CD1c-positive myeloid dendritic cell (primary cell): Measurements from ENCODE around the gene AGRP.

Experiments
- DNase-seq: peaks from one replicate; pipeline ENCODE4 v3.0.0-alpha.2; 2016; ENCODE audit errors: extremely low spot score

The AGRP gene

DNA sequence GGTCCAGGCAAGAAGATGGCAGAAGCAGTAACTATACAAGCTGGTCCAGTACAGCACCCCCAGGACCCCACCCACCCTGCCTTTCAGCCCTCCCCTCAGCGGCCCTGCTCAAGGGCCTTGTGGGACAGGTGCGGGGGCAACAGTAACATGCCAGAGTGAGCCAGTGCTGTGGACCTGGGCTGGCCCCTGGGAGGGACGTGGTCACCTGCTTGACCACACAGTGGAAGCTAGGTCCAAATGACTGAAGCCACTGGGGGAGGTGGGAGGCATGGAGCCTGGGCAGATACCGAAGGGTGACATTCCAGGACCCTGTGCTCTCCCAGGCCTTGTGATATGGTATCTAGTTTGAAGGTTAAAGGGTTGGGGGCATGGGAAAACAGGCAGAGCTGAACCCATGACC is 19.7 kb downstream of the AGRP start:
- no peak for DNase-seq

DNA sequence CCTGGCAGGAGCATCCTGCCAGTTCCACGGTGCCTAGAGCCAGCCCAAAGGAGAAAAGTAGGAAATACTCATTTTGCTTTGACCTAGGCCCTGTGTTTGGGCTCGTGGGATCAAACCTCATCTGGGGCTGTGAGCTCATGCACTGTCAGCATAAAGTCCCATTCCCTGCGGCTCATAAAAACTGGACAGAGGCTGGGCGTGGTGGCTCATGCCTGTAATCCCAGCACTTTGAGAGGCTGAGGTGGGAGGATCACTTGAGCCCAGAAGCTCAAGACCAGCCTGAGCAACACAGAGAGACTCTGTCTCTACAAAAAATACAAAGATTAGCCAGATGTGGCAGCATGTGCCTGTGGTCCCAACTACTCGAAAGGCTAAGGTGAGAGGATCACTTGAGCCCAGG is 20.3 kb downstream of the AGRP start:
- DNase-seq = no peak

DNA sequence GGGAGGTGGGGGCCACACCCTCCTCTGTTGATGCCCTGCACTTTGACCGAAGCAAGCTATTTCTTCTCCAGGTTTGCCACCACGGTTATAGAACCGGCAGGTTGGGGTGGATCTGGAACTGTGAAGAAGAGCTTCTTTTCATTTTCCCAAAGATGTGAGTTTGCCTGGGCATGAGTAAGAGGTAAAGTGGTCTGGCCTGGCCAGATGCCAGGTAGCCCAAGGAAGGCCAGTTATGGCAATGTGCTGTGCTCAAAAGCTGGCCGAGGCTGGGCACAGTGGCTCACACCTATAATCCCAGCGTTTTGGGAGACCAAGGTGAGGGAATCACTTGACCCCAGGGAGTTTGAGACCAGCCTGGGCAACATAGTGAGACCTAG is 21.1 kb downstream of the AGRP start:
- DNase-seq = no peak

DNA sequence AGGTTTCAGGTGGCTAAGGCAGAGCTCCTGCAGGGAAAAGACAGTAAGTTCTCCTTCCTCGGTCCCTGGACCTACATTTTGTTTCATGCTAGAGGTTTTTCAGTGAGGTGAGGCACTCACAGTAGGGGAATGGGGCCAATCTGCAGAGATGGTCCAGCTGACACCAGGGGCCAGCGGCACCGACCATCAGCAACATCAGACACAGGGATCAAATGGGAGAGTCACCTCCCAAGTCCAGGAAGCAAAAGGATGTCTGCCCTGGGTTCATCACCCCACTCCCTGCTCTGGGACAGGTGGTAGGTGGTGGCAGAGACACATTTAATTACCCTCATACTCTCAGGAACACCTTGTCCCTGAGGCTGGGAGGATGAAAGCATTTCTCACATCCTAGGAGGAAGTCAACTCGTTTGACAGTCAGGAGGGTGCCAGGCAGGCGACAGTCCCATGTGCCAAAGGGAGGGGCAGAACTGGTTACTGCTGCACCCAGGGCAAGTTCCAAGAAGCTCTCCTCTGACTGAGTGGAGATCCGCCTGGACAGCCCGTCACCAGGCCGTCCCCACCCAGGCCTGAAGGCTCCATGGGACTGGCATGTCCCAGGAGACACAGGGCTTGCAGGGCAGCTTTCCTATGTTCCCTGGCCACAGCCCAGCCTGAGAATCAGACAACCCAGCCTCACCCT is 21.6 kb downstream of the AGRP start:
- no peak for DNase-seq

DNA sequence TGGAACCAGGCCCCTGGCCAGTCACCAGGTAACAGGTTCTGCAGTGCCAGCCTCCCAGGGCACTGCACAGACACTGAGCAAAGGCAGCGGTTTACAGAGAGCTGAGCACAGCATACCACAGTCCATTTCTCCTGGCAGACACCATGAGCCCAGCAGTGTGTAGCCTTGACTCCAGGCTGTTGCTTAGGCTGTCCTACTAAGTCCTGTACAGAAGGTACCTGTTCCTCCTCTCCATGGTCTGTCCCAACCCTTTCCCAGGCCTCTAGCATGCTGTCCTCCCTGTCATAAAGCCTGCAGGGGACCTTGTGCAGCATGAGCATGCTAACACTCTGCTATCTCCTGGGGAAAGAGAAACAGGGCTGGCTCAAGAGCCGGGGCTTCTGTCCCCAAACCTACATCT is 22.4 kb downstream of the AGRP start:
- DNase-seq = no peak

DNA sequence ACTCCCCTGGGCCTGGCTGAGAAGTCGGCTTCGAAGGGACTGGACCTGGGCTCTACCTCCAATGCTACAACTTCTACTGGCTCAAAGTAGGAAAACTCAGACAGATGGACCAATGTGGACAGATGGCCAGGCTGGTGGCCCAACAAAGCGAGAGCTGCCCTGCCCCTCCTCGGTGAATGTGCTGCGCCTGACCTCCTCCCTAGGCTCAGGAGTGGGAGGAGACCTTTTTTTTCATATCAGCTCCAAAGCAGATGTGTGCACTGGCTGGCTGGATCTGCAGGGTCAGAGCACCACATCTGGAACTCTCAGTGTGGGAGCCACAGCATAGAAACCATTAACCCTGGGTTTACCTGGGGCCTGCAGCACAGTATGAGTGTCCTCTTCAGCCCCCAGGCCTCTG is 23.2 kb downstream of the AGRP start:
- no peak for DNase-seq

DNA sequence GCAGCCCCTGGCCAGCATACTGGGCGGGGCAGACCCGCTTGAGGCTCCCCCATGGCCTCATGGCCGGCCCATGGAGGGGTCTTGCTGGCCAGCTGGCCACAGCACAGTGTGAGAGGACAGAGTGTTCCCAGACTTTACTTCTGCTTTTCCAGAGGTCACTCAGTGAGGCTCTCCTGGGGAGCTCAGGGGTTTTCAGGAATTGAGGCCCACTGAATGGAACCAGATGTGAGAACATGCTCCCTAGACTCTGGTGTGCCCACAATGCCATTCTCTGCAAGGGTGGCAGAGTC is 23.5 kb downstream of the AGRP start:
- no peak for DNase-seq

DNA sequence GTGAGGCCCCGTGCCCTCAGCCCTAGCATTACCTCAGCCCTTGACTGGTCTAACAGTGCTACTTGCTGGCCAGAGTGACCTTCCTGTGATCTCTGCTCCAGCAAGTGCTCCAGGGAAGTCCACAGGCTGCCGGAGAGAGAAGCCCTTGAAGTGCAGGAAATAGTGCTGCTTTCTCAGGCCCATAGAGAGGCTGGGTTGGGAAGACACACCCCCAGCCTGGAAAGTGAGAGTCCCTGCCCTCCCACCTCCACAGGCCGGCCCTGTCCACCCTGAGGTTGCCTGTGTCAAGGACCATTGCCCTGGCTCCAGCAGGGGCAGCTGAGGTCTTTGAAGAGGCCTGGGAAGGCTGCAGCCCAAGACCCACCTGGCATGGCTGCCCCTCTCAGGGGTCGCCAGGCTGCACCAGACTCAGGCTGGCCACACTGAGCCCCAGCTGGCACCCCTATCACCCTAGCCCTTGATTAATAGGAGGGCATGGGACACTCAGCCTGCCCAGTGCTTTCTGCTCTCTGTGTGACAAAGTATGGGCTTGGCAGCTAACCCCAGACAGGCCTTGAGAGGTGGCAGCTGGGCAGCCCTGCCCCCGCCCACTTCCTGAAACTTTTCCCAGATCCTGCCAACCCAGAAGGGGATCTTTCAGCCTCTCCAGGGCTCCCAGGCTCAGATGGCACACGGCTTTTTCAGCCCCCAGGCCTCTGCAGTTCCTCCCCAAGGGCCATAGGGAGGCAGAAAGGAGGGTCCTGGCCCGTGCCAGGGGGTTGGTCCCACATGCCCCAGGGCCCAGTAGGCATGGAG is 24.1 kb downstream of the AGRP start:
- no peak for DNase-seq

DNA sequence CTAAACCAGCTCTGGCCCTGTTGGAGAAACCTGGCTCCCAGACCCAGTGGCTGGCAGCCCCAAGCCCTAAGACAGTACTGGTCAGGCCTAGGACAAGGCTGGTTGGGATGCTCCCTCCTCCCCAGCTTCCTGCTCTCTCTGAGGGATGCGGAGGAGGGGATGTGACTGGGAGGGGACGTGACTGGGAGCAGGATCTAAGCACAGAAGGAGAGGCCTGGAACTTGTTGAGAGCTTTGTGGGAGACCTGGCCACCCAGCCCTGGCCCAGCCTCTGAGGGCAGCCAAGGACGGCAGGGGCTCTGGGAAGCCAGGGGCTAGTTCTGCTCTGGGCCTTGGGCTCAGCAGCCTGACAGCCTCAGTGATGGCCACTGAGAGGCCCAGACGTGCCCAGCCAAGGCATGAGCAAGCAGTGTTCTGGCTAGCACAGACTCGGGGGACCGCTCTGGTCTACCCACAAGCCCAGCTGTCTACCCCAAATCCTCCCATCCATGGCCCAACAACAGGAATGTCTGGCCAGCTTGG is 25.2 kb downstream of the AGRP start:
- no peak for DNase-seq

DNA sequence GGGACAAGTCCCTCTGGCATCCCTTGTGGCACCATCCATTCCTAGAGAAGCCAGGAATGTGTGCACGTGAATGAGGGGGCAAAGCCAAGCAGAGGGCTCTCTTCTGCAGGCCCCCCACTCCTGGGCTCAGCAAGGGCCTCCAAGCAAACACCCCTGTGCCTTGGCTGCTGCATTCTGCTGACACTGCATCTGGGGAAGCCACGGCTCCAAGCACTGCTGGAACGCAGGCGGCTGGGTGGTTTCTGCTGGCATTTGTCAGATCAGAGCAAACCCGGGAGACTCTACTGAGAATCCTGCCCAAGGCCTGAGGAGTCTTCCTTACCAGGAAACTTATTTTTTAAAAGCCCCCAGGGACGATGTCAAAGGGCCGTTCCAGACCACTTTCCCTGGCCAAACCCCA is 25.7 kb downstream of the AGRP start:
- DNase-seq = no peak

DNA sequence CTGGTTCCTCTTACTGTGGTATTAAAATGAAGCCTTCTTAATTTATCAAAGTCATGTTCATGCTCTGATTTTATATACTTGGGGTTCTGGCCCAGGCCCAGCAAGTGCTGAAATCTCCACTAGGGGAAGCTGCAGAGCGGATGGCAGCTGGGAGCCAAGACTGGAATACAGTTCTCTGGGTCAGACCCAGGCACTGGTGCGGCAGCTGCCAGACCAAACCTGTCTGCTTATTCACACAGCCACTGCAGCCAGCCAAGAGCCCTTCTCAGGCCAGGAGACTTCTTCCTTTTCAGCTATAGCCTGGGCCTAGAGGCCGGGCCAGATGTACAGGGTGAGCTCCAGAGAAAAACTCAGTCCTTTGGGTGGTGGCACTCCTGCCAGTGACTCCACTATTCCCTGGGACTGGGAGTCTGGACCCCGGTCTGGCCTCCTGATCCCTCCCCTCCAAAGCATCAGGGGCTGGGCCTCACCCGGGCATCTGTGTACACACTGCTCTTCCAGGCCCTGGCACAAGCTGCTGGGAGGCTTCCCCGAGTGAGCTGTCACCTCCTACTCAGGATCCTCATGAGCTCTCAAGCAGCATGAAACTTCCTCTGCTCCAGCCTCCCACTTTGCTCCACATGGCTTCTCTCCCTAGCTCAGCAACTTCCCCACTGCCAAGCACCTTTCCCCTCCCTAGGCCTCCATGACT is 26.8 kb downstream of the AGRP start:
- DNase-seq = peak; percentile 60

DNA sequence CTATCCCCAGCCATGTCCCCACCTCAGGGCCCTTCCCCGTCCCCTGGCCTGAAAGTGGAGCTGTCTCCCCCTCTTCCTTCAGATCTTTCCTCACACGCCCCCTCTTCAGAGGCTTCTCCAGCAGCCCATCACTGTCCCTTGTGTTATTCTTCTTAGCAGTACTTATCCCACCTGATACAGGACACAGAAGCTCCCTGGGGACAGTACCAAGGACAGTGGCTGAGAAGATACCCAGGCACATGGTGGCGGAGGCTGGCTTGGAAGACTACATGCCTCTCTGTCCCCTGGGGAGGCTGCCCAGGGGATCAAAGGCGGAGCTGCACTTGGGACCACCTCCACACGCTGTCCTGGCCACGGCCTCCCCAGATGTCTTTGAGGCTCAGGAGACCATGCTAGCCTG is 28.5 kb downstream of the AGRP start:
- no peak for DNase-seq

DNA sequence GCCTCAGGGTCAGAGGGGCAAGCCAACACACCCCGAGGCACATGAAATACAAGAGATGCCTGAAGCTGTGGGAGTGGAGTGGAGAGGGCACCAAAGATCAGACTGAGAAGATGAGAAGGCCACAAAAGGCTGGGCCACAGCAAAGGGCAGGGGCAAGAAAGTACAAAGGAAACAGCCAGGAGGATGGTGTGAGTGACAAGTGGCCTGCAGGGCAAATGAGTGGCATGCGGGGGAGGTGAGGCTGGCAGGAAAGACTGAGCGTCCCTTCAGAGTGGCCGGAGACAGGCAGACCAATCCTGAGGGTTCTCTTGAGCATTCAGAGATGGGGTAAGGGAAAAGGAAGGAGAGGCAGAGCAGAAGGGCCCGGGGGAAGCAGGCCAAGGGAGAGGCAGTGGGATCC is 29.2 kb downstream of the AGRP start:
- DNase-seq = no peak

DNA sequence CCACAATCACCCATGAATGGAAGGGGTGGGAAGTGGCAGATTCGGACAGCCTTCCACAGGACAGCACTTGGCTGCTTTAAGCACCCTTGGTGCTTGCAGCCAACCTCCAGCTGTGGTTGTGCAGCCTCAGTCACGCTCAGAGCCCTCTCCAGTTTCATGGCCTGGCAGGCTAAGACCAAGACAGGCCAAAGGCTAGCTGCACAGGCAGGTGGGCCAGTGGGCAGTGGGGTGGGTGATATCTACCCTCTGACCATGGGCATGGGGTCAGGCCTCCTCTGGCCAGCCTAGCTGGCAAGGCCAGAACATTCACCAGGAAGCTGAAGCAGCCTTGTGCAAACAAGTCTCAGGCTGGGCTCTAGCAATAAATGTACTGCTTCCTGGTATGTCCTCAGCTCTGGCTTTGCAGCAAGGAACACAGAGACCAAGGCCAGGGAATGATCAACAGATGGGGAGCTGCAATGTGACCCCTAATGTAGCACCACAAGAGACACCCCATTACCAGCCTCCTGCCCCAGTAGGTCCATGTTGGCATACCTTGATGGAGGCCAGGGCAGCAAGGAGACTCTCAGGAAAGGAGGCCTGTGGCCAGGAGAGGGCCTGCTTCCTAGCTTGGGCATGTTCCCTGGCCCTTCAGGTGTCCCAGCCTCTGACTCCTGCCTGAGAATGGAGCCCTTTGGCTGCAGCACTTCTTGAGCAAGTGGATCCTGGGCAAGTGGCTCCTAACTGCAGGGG is 31.5 kb downstream of the AGRP start:
- DNase-seq = no peak

DNA sequence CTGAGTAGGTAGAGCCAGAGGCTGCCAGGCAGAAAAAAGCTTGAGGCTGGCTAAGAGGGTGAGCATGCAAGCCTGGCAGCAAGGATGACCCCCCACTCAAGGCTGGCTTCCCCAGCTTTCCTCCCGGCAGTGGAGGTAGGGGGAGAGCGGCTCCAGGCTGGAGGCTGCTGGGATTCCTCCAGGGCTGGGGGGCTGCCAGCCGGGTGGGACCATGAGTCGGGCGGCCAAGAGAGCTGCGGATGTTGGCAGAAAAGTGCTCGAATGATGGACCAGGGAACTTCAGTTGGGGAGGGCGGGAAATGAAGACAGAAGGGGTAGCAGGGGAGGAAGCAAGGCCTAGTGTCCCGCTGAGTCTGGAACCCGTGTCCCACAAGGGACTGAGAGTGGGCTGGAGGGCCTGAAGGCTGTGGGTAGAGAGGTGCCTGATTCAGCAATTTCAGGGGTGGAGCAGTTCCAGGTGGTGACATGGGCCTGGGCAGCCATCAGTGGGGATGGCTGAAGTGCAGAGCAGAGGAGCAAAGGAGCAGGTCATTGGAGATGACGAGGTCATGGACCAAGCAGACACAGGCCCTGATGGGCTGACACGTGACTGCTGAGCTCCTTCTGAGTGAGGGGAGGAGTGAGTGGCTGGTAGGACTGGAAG is 32.2 kb downstream of the AGRP start:
- no peak for DNase-seq

DNA sequence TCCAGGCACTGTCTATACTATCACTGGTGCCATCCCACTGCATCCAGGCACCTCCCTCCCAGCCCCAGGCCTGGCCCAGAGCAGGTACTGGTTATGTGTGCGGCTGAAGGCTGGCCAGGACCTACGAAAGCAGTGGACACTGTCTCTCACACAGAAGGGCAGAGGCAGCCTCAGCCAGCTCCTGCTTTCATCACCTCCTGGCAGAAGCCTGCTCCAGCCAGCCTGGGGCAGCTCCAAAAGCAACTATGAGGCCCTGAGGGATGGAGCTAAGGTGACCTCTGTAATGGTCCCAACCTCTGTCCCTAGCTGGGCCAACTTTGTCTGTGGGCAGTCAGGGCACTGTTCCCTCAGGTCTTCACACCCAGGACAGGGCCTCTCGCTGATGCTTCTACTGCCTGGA is 33.6 kb downstream of the AGRP start:
- DNase-seq = no peak

DNA sequence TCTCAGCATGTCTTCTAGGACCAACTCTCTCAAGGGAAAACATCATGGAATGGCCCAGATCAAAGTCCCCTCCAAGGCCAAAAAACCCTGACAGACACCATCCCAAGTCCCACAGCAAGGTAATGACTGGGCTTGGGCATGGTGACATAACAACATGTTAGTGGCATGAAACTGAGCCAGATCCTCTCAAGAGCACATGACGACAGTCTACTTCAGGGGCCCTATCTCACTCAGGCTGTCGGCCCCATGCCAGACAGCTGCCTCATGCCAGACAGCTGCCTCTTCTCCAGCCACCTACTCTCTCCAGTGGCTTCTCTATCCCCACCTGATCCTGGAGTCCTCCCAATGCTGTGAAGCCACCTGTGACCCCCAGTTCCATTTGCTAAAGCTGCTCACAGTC is 34.0 kb downstream of the AGRP start:
- no peak for DNase-seq

DNA sequence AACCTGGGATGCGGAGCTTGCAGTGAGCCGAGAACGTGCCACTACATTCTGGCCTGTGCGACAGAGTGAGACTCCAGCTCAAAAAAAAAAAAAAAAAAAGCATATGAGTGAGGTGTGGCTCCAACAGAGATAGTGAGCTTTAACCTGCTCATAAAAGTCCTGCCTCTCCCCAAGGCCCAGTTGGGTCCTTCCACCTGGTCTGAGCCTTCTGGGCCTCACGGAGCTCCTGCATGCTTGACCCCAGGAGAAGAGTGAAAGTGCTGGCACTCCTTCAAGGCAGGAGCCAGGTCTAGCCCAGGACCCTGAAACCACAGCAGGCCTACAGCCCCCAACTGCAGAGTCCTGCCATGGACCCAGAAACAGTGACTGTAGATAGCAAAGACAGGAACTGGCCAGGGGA is 34.8 kb downstream of the AGRP start:
- no peak for DNase-seq

DNA sequence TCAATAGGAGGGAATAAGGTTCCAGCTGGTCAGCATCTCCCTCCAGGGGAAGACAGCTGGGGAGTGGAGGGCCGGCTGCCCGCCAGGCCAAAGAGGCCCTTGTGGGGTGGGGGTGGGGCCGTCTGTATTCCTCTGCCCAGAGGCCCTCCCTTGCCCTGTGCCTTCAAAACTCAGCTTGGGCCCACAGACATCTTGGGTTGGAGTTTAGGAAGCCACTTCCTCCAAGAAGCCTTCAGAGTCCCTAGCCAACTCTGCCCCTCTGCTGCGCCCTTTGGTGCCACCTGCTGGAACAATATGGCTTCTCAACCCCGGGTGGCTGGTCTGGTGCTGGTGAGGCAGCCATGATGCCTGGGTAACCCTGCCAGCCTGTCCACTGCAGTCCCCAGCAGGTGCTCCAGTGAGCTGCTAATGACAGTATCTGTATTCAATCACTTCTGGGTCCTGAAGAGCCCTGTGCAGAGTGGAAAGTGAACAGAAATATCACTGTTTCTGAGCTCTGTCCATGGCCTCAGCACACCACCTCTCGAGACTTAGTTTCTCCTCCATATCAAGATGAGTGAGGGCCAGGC is 35.8 kb downstream of the AGRP start:
- DNase-seq = peak; percentile 81

DNA sequence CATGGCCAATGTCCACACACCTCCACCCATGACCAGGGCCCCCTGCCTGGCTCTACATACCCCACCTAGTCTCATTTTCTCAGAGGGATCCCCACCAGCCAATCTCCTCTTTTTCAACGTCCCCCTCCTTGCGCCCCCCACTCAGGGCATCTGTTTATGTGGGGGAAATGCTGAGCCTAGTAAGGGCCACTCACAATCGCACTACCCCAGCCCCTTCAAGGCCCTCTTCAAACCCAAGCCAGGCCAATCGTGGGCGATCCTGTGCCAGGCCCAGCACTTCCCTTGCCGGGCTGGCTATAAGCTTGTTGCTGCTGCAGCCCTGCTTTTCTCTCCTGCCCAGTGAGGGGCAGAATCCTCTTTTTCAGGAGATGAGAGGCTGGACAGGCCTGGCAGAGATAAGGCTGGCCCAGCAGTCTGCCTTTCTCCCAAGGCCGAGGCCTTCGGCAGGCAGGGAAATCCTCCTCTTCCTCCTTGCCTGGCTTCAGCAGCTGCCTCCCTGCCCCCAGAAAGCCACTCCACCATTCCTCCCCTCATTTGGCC is 36.3 kb downstream of the AGRP start:
- DNase-seq = no peak
